Measurements from ENCODE around the gene LRG1.

Gene LRG1

DNA sequence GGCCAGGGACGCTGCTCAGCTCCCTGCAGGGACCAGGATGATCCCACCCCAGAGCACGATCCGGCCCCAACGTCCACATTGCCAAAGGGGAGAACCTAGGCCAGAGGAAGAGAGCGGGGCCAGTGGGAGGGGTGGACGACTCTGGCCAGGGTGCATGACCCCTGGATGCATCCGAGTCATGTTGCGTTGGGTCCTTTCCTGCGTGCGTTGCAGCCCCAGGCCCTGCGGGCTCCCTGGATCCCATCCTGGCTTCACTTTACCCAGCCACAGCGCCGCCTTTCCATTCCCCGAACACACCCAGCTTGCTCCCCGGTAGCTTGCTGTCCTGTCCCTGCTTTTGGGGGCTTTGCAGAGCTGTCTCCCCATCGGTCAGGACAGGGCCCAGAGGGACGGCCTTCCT is 32.0 kb downstream of the LRG1 start:
- no peak overlapping the region for H3K4me3 ChIP-seq (replicated peaks in 1 of 2; ENCODE audit: low read depth in 2 of 2, low read length in 2 of 2)
- no peak for DNase-seq (ENCODE audit: low read depth in 2 of 2)
- TF ChIP-seq CTCF (IDR thresholded peaks at IDR 0.05; ENCODE audit: low read depth, low read length) = no peak

- no peak for DNase-seq (ENCODE audit: low read depth in 2 of 2)
- no peak overlapping the region for H3K4me3 ChIP-seq (replicated peaks in 1 of 2; ENCODE audit: low read depth in 2 of 2, low read length in 2 of 2)
- TF ChIP-seq CTCF (IDR thresholded peaks at IDR 0.05; ENCODE audit: low read depth, low read length) = no peak
These were observed 32.7 kb downstream of the LRG1 start for GRCh38 chr19:4507150-4507452.

DNA sequence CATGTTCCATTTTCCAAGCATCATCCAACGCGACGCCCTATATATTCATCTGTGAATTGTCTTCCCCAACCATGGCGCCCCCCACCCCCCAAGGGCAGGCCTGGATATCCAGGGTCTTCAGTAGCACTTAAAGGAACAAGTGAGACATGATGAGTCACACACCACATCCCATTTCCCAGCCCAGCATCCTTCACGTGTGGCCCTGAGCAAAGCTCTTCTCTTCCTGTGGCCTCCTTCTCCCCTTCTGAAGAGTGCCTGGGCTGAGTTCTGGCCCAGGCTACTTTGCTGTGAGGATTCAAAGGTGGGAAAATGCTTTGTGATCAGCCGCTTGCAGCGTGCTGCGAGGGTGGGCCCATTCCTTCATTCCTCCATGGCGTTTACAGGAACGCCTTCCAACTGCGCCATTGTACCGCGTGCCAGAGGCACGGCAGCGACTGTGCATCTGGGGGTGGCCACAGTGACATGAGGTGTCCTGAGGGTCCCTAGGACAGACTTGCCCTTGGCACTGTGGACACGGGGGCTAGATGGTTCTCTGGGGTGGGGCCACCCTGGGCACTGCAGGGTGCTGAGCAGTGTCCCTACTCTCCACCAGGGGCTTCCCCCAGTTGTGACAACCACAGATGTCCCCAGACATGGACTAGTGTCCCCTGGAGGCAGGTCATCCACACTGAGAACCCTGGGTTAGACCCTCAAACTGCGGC is 33.2 kb downstream of the LRG1 start:
- no peak for TF ChIP-seq CTCF (IDR thresholded peaks at IDR 0.05; ENCODE audit: low read depth, low read length)
- DNase-seq (ENCODE audit: low read depth in 2 of 2) = peak; percentile 24 to 71
- H3K4me3 ChIP-seq (replicated peaks in 1 of 2; ENCODE audit: low read depth in 2 of 2, low read length in 2 of 2) = no peak overlapping the region

- TF ChIP-seq CTCF (IDR thresholded peaks at IDR 0.05; ENCODE audit: low read depth, low read length) = no peak
- no peak overlapping the region for H3K4me3 ChIP-seq (replicated peaks in 1 of 2; ENCODE audit: low read depth in 2 of 2, low read length in 2 of 2)
- no peak for DNase-seq (ENCODE audit: low read depth in 2 of 2)
These were observed 34.0 kb downstream of the LRG1 start for GRCh38 chr19:4505570-4506448.

DNA sequence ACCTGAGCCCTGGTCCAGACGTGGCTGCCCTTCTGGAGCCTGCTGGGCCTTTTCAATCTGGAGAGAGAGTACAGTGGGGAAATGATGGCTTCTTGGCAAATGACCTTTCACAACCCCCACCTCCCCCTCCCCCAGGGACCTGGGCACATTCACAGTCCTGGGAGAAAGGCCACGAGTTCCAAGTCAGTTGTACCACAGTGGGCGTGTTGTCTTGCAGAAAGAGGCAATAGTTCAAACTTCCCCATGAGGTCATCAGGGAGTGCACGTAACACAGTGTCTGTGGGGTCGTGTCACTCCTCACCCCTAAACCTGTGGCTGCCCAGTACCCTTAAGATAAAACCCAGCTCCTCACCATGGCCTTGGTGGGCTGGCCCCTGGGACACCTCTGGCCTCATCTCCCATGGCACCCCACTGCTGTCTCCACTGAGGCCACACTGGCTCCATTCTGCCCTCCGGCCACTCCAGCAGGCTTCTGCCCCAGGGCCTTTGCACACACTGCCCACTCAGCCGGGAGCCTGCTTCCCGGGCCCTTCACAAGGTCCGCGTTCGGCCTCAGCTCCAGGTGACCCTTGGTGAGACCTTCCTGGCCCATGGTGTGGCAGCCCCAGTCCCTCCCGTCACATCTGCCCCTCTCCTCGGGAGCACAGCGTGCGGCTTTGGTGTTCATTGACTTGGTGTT is 34.8 kb downstream of the LRG1 start:
- no peak for TF ChIP-seq CTCF (IDR thresholded peaks at IDR 0.05; ENCODE audit: low read depth, low read length)
- DNase-seq (ENCODE audit: low read depth in 2 of 2) = no peak
- no peak overlapping the region for H3K4me3 ChIP-seq (replicated peaks in 1 of 2; ENCODE audit: low read depth in 2 of 2, low read length in 2 of 2)

DNA sequence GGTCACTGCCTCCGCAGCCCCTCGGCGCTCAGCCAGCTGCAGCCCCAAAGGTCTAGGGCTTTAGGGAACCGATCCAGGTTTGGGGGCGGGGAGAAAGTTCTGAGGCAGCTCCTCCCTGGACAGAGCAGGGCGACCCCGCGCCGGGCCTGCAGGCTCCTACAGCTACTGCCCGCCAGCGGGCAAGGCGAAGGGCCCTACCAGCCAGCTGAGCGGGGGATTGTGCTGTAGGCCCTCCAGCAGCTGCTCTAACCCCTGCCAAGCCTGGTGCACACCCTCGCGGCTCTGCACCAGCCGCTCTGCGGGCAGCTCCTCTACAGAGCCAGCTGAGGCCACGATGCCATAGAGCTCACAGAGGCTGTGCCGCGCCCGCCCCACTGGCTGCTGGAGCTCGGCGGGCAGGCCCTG is 35.5 kb downstream of the LRG1 start:
- H3K4me3 ChIP-seq (replicated peaks in 1 of 2; ENCODE audit: low read depth in 2 of 2, low read length in 2 of 2) = no peak overlapping the region
- no peak for TF ChIP-seq CTCF (IDR thresholded peaks at IDR 0.05; ENCODE audit: low read depth, low read length)
- DNase-seq (ENCODE audit: low read depth in 2 of 2) = no peak
